Lower leg skin (tissue), 3 donors: ENCODE measurements around the gene WFDC2.

ENCODE experiments used
- POLR2A ChIP-seq, 2 donors: fragments of 450-650 bp; IDR thresholded peaks; one replicate each; pipeline ENCODE4 v1.6.1; 2016 to 2017; ENCODE audit warnings: antibody characterized with exemption in 2 of 2, mild to moderate bottlenecking in 1 of 2, moderate library complexity in 1 of 2
- TF ChIP-seq, protein P1 (sequence below), 3 donors: fragments of 450-650 bp; IDR thresholded peaks; one replicate each; pipeline ENCODE4 v1.5.1; 2016; ENCODE audit warnings: antibody characterized with exemption in 3 of 3, mild to moderate bottlenecking in 3 of 3, moderate library complexity in 2 of 3

DNA sequence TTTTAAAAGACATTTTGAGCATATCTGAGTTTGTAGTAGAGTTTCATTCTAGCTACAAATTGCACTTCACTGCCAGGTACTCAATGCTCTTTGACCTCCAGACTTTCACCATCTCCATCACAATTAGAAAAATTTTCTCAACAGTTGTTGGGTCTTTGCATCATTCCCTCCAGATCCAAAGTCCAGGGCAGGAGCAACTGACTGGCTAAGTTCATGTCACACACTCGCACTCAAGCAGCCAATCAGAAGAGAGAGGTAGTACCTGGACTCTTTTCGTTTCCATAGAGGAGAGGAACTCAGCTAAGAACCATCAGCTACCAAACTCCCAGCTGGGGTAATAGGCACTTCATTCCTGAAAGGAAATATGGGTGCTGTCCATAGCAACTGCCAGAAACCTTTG is 36.8 kb downstream of the WFDC2 start:
- no peak for TF ChIP-seq POLR2A (IDR thresholded peaks at IDR 0.05)
- TF ChIP-seq, protein P1, sequence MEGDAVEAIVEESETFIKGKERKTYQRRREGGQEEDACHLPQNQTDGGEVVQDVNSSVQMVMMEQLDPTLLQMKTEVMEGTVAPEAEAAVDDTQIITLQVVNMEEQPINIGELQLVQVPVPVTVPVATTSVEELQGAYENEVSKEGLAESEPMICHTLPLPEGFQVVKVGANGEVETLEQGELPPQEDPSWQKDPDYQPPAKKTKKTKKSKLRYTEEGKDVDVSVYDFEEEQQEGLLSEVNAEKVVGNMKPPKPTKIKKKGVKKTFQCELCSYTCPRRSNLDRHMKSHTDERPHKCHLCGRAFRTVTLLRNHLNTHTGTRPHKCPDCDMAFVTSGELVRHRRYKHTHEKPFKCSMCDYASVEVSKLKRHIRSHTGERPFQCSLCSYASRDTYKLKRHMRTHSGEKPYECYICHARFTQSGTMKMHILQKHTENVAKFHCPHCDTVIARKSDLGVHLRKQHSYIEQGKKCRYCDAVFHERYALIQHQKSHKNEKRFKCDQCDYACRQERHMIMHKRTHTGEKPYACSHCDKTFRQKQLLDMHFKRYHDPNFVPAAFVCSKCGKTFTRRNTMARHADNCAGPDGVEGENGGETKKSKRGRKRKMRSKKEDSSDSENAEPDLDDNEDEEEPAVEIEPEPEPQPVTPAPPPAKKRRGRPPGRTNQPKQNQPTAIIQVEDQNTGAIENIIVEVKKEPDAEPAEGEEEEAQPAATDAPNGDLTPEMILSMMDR (IDR thresholded peaks at IDR 0.05): no peak
